Inflammatory macrophage (primary cell): Measurements from ENCODE around the gene MRPS35.

Experiments used
- DNase-seq, 2 donors: peaks; one replicate each; pipeline ENCODE4 v3.0.0-alpha.2; 2020 to 2022
- total RNA-seq, 18 experiments: gene quantifications; one replicate each; lab custom pipeline; 2026; ENCODE audit warnings: mixed read lengths in 6 of 18, inconsistent platforms in 2 of 18; lab: John Stamatoyannopoulos, UW

Gene MRPS35
- total RNA-seq = 25.9 to 128 (median 82.5) reads per million in 18 experiments

DNA sequence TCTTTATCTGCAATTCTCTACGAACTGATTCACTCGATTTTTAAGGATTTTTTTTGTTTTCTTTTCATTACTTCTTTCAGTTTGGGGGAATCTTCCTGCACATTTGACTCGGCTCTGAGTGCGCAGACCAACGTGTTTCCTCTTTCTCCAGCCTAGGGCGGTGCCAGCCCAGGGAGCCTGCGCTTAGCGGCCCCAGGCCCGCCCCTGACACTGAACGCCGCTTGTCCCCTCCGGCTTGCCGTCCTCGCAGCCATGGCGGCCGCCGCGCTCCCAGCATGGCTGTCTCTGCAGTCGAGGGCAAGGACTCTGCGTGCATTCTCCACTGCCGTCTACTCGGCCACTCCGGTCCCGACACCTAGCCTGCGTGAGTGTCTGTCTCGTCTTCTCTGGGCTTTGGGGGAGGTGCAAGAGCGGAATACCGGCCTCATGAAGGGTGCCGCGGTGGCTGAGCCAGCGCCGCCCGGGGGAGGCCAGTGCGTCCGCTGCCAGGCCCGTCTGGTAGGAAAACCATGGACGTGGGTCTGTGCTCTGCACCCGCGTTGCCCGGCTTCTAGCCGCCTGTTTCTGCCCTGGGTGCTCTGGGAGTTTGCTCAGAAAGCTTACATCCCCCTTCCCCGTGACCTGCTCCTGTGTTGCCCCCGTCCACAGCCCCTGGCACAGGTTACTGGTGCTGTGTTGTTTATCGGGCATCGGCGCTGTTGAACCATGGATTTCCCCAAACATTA is at the start of gene MRPS35:
TSS of gene MRPS35 (plus strand) at position 241 of the 725 bp plus-strand sequence. CDS start at position 253, 12 bp downstream.
- DNase-seq = peak; percentile 90 to 95

DNA sequence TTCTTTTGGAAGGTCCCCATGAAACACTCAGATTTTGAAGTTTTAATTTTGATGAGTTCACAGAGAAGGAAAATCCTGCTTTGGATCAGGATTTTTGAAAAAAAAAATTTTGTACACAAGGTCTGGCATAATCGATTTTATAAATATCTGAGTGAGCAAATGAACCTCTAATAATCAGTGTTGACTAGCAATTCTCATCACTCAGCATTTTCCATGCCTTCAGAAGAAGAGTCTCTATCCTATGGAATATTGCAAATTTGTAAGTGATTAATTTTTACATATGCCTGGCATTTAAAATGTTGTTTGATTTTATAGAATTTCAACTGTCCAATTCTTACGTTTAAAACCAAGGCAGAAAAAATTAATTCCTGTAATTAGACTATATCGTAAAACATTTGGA is 44.9 kb upstream of the MRPS35 start:
- DNase-seq = no peak

GRCh38 chr12:27666510-27666909 is 44.1 kb upstream of the MRPS35 start:
- no peak for DNase-seq

- DNase-seq = no peak
Observed at GRCh38 chr12:27667540-27667939, 43.1 kb upstream of the MRPS35 start.

- DNase-seq = no peak
Observed at GRCh38 chr12:27672051-27672450, 38.6 kb upstream of the MRPS35 start.

- no peak for DNase-seq
Observed at GRCh38 chr12:27672643-27673042, 38.0 kb upstream of the MRPS35 start.

DNA sequence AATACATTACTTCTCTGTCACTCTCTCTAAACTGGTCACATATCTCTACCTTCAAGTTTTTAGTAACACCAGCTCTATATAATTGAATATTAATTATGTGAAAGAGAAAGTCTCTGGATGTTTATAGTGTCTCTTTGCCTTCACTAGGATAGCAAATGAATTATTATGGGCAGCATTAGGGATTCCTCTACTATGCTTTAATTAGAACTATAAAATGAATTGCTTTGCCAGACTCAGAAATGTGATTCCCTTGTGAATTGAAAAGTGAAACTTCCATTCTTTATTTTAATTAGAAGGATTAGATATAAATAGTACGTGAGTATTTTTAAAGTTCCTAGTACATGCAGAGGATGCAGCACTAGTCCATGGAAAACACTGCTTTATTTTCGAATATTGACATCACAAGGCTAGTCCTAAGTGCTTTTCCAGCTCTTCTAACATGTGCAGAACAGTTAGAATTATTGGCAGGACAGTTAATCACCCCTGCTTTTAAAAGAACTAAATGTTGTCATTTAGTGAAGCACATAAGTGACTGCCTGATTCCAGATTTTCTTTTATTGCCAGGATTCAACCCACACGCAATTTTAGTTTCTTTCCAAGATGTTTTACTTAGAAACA is 37.4 kb upstream of the MRPS35 start:
- DNase-seq = no peak

- no peak for DNase-seq
Observed at GRCh38 chr12:27674989-27675388, 35.6 kb upstream of the MRPS35 start.

GRCh38 chr12:27680619-27681018 is 30.0 kb upstream of the MRPS35 start:
- no peak for DNase-seq

DNA sequence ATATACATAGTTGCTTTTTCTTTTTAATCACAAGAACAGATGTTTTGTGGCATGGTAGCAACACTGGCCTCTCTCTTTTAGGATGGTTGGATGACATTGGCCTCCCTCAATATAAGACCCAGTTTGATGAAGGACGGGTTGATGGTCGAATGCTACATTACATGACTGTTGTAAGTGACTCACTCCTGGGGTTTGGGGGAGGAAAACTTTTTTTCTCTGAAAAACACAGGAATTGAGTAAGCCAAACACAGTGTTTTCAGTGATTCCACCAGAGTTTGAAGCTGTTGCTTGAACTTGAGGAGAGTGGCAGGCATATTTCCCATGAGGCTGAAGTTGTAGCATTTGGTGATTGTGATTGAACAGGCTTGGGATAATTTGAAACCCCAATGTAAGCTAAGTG is 28.1 kb upstream of the MRPS35 start:
- DNase-seq = no peak

- DNase-seq = no peak
Observed at GRCh38 chr12:27685274-27685673, 25.4 kb upstream of the MRPS35 start.

GRCh38 chr12:27686147-27686546 is 24.5 kb upstream of the MRPS35 start:
- DNase-seq = no peak

- DNase-seq = no peak
Observed at GRCh38 chr12:27688671-27689070, 22.0 kb upstream of the MRPS35 start.

DNA sequence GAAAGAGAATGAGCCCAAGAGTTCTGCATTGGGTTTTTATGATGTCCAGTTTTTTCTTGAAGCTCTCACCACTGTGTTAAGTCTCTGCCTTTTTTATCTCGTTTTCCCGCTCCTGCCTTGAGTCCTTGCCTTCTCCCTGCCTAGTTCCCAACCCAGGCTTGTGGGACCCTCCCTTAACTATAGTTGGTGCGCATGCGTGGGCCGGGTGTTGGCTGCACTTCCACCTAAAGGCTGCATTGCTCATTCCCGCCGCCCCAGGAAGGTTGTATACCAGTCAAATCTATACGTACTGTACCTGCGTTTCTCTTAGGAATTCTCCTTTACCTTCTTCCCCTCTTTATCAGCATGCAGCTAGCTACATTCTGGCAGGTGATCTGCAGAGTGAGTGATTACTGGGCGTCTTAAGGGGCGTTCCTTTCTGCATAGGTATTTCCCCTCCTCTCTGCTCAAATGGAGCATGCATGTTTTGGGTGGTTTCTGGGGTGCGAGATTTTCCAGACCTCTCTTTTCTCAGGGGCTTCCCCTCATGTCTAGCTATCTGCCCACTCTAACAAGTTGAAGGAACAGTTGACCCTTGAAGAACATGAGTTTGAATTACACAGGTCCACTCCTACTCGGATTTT is 21.0 kb upstream of the MRPS35 start:
- DNase-seq = no peak

GRCh38 chr12:27693403-27693802 is 17.2 kb upstream of the MRPS35 start:
- no peak for DNase-seq

GRCh38 chr12:27695556-27696292 is 14.9 kb upstream of the MRPS35 start:
- no peak for DNase-seq

DNA sequence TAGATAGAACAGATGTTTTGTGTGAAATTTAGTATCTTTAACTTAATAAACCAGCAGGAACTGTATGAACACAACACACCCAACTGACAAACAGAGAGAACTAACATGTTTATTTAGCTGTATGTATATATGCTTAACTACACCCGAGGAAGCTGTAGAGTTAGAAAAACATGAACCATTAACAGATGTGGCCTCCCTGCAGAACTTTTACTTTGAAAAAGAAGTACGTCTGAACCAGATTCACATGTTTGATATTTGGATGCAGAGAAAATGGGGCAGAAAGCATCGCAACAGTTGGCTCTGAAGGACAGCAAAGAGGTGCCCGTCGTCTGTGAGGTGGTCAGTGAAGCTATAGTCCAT is 14.4 kb upstream of the MRPS35 start, which contains the start of gene REP15:
TSS of gene REP15 (plus strand) at position 155 of the 360 bp plus-strand sequence. CDS start at position 271, 116 bp downstream.
- DNase-seq = no peak

DNA sequence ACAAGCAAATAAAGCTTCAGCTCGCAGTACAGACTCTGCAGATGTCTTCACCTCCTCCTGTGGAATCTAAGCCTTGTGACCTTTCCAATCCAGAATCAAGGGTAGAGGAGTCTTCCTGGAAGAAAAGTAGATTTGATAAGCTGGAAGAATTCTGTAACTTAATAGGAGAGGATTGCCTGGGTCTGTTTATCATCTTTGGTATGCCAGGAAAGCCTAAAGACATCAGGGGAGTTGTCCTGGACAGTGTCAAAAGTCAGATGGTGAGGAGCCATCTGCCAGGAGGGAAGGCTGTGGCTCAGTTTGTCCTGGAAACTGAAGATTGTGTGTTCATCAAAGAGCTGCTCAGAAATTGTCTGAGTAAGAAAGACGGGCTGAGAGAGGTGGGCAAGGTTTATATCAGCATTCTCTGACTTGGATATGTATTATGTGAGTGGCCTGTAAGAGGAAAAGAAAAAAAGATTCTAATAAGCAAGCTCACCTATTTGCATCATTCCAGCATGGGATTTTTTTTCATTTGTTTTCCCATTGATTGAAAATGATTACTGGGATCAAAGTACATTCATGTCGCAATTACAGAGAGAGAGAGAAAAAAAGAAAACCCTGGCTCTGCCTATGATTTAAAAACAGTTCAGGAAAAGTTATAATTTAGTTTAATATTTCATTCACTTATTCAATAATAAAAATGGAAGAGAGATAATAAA is 13.6 kb upstream of the MRPS35 start:
- no peak for DNase-seq

DNA sequence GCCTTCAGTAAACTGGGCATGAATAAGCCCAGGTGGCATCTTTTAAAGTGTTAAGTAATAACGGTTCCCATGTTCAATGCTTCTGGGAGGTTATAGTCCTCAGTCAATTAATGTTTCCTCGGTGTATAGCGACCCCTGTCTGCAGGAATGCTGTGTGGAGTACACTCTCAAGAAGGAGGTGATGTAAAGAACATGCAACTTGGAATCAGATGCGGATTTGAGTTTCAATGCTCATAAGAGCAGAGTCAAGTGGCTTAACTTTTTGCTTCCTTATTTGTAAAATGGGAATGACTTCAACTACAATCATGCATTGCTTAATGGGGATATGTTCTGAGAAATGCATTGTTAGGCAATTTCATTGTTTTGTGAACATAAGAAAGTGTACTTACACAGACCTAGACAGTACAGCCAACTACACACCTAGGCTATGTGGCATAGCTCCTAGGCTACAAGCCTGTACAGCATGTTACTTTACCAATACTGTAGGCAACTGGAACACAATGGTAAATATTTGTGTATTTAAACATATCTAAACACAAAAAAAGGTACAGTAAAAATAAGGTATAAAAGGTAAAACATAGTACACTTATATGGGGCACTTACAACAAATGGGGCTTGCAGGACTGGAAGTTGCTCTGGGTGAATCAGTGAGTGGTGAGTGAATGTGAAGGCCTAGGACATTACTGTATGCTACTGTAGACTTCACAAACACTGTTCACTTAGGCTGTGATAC is 6.7 kb upstream of the MRPS35 start:
- DNase-seq = peak; percentile 93 to 98

GRCh38 chr12:27705263-27705662 is 5.4 kb upstream of the MRPS35 start:
- DNase-seq = no peak

DNA sequence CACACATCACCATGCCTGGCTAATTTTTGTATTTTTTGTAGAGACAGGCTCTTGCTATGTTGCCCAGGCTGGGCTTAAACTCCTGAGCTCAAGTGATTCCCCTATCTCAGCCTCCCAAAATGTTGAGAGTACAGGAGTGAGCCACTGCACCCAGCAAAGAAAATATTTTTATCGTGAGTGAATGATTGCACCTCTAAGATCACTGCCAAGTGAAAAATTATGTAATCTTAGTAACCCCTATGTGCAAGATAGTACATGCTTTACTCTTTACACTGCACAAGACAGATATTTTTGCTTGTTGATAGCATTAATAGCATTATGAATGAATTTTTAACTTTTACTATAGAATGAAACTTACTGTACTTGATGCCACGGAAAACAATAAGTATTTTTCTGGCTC is 3.4 kb upstream of the MRPS35 start:
- no peak for DNase-seq
